ENCODE data around the gene RANGAP1.
"Not testable (repeated sequence)": the region's sequence is repeated elsewhere in the genome, so short reads cannot be mapped to it uniquely, and the experiment has no call there.

The RANGAP1 gene

DNA sequence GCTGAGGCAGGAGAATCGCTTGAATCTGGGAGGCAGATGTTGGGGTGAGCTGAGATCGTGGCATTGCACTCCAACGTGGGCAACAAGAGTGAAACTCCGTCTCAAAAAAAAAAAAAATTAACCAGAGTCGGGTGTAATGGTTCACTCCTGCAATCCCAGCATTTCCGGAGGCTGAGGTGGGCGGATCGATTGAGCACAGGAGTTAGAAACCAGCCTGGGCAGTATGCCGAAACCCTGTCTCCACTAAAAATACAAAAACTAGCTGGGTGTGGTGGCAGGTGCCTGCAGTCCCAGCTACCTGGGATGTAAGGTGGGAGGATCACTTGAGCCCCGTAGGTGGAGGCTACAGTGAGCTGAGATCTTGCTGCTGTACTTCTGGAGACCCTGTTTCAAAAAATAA is 1.5 kb downstream of the RANGAP1 start:
- no peak for ATAC-seq
- Mint-ChIP-seq H3K4me1 (peaks cover 31% of the 10 kb centered on the region), H3K27me3 (no peaks in the 10 kb centered on the region), H3K9me3 (no peaks in the 10 kb centered on the region), H3K4me3 (peak overlapping the region; percentile 90), H3K27ac (no peak overlapping the region), H3K36me3 (peaks cover 26% of the 10 kb centered on the region)

DNA sequence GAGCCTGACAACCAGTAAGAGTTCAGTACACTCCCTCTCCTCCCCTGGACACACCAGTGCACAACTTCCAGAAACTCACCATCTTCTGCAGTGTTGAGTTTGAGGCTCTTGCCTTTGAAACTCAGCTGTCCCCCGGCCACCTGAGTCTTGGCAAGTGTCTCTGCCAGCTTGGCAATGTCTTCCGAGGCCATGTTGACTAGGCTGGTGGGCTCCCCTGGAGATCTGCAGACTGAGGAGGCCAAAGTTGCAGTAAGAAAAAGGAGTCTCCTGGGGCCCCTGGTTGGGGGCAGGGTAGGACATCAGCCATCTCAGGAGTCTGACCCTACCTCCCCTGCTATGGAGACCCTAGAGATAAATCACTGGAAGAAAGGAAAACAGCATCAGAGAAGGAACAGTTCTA is 5.1 kb downstream of the RANGAP1 start:
- H3K27me3 Mint-ChIP-seq: no peaks in the 10 kb centered on the region
- peaks cover 24% of the 10 kb centered on the region for H3K4me1 Mint-ChIP-seq
- H3K4me3 Mint-ChIP-seq: no peak overlapping the region
- H3K27ac Mint-ChIP-seq: no peak overlapping the region
- no peak for ATAC-seq
- H3K36me3 Mint-ChIP-seq: peaks cover 52% of the 10 kb centered on the region
- H3K9me3 Mint-ChIP-seq: no peaks in the 10 kb centered on the region

GRCh38 chr22:41280065-41280464 is 5.9 kb downstream of the RANGAP1 start:
- Mint-ChIP-seq H3K27ac (no peak overlapping the region), H3K36me3 (peaks cover 59% of the 10 kb centered on the region), H3K4me1 (peaks cover 24% of the 10 kb centered on the region), H3K4me3 (no peak overlapping the region), H3K9me3 (no peaks in the 10 kb centered on the region), H3K27me3 (no peaks in the 10 kb centered on the region)
- ATAC-seq: no peak

DNA sequence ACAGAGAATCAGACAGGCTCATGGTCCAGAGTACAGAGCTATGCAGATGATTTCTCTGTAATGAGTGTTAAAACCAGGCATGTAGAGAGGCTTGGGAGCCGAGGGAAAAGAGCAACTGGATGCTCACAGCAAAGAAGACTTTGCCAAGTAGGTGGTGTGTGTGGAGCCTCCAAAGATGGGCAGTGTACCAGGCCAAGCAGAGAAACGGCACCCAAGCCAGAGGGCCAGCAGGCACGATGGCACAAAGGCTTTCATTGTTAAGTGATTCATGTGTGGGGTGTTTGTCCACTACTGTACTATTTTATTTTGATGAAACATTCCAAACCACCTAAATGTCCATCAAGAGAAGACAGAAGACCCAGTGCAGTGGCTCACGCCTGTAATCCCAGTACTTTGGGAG is 11.1 kb downstream of the RANGAP1 start:
- Mint-ChIP-seq H3K36me3 (peaks cover 71% of the 10 kb centered on the region), H3K4me3 (no peak overlapping the region), H3K27ac (no peak overlapping the region), H3K9me3 (no peaks in the 10 kb centered on the region), H3K4me1 (no peaks in the 10 kb centered on the region), H3K27me3 (no peaks in the 10 kb centered on the region)
- ATAC-seq: no peak

DNA sequence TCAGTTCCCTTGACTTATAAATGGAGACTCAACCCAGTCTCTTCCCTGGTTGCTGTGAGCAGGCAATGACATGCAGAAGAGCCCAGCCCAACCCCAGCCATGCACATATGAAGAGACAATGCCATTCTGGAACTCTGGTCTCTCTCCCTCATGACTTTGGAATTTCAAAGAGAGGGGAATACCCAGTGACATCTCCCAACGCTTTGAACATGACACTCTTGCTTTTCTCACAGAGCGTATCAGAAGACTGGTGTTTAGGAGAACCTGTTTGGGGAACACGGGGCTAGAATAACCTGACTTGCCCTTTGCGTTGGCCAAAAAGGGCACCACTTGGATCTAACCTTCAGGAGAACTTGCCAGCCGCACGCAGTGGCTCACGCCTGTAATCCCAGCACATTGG is 12.9 kb downstream of the RANGAP1 start:
- no peaks in the 10 kb centered on the region for H3K9me3 Mint-ChIP-seq
- ATAC-seq: no peak
- H3K27ac Mint-ChIP-seq: no peak overlapping the region
- H3K4me1 Mint-ChIP-seq: no peaks in the 10 kb centered on the region
- H3K27me3 Mint-ChIP-seq: no peaks in the 10 kb centered on the region
- H3K4me3 Mint-ChIP-seq: no peak overlapping the region
- peaks cover 66% of the 10 kb centered on the region for H3K36me3 Mint-ChIP-seq

- ATAC-seq: no peak
- peaks cover 66% of the 10 kb centered on the region for H3K36me3 Mint-ChIP-seq
- no peaks in the 10 kb centered on the region for H3K4me1 Mint-ChIP-seq
- H3K27me3 Mint-ChIP-seq: no peaks in the 10 kb centered on the region
- no peaks in the 10 kb centered on the region for H3K9me3 Mint-ChIP-seq
- H3K4me3 Mint-ChIP-seq: no peak overlapping the region
- no peak overlapping the region for H3K27ac Mint-ChIP-seq
These were observed 14.2 kb downstream of the RANGAP1 start for GRCh38 chr22:41271787-41272186.

GRCh38 chr22:41267958-41268357 is 18.0 kb downstream of the RANGAP1 start:
- Mint-ChIP-seq H3K4me3 (no peak overlapping the region), H3K4me1 (no peaks in the 10 kb centered on the region), H3K27me3 (no peaks in the 10 kb centered on the region), H3K27ac (no peak overlapping the region), H3K36me3 (peaks cover 74% of the 10 kb centered on the region), H3K9me3 (no peaks in the 10 kb centered on the region)
- no peak for ATAC-seq

- H3K4me1 Mint-ChIP-seq: no peaks in the 10 kb centered on the region
- H3K4me3 Mint-ChIP-seq: no peak overlapping the region
- ATAC-seq: no peak
- no peaks in the 10 kb centered on the region for H3K9me3 Mint-ChIP-seq
- H3K36me3 Mint-ChIP-seq: peaks cover 82% of the 10 kb centered on the region
- H3K27ac Mint-ChIP-seq: no peak overlapping the region
- no peaks in the 10 kb centered on the region for H3K27me3 Mint-ChIP-seq
These were observed 21.5 kb downstream of the RANGAP1 start for GRCh38 chr22:41264408-41264941.

DNA sequence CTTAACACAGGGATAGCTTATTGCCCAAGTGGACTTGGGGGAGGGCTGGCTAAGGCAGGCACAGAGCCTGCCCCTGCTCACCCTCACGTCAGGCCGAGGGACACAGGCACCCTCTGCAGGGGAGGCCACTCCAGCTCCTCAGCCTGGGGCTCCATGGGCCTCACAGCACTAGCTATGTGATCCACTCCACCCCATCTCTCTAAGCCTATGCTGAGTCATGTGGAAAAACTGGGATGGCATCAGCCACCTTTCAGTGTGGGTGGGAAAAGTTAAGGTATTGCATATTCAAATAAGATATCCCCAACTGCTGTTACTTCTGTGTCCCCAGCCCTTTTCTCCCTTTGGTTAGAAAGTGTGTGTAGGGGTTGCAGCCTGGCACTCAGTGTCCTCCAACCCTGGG is 22.3 kb downstream of the RANGAP1 start:
- Mint-ChIP-seq H3K27me3 (no peaks in the 10 kb centered on the region), H3K36me3 (peaks cover 80% of the 10 kb centered on the region), H3K27ac (no peak overlapping the region), H3K4me3 (no peak overlapping the region), H3K4me1 (no peaks in the 10 kb centered on the region), H3K9me3 (no peaks in the 10 kb centered on the region)
- no peak for ATAC-seq

- no peaks in the 10 kb centered on the region for H3K9me3 Mint-ChIP-seq
- no peak overlapping the region for H3K4me3 Mint-ChIP-seq
- no peak overlapping the region for H3K27ac Mint-ChIP-seq
- ATAC-seq: no peak
- H3K4me1 Mint-ChIP-seq: no peaks in the 10 kb centered on the region
- no peaks in the 10 kb centered on the region for H3K27me3 Mint-ChIP-seq
- H3K36me3 Mint-ChIP-seq: peaks cover 79% of the 10 kb centered on the region
These were observed 23.7 kb downstream of the RANGAP1 start for GRCh38 chr22:41262250-41262765.

DNA sequence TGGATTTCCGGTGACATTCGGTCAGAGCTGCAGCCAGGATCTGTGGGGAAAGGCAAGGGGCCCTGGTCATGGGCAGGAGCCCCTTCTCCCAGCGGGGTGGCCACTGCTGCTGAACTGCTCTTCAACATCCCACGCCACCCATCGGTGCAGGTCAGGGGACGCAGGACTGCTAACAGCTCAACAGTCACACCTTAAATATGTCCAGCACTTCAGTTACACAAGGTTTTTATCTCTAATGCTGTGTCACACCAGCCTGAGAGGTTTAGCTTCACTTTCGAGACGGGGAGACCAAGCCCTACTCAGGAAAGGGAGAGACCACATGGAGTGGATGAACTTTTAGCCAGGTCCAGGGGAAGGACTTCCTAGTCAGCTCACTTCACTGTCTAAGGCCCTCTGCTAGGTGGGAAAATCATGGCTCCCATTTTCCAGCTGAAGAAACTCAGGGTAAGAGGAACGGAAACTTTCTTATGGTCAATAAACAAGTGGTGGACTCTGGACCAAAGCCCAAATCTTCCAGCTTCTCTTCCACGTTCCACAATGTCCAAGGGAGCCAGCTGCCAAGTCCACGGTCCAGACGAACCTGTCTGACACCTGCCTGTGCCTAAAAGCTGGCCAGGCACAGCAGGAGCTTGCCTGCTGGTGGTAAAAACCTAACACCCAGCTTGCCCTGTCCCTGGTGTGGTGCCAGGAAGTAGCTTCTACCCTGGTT is 24.3 kb downstream of the RANGAP1 start:
- no peaks in the 10 kb centered on the region for H3K27me3 Mint-ChIP-seq
- no peak for ATAC-seq
- no peaks in the 10 kb centered on the region for H3K4me1 Mint-ChIP-seq
- no peaks in the 10 kb centered on the region for H3K9me3 Mint-ChIP-seq
- H3K36me3 Mint-ChIP-seq: peaks cover 82% of the 10 kb centered on the region
- no peak overlapping the region for H3K4me3 Mint-ChIP-seq
- no peak overlapping the region for H3K27ac Mint-ChIP-seq

DNA sequence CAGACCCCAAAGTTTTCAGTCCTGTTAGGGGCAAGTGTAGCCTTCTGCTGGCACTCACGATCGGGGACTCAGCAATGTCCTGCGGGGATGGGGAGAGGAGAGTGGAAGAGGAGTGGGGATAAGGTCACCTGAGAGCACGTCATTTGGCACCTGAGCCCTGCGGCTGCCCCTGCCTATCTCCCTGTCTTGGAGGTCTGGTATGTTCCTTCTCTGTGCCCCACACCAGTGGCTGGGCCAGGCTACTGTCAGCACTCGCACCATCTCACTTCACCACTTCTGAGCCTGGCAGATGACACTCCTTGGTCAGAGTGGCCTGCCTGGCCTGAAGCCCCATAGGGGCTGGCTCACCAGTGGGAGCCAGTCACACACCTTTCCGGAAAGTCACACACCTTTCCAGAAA is 25.1 kb downstream of the RANGAP1 start:
- no peaks in the 10 kb centered on the region for H3K27me3 Mint-ChIP-seq
- H3K36me3 Mint-ChIP-seq: peaks cover 79% of the 10 kb centered on the region
- H3K27ac Mint-ChIP-seq: no peak overlapping the region
- no peaks in the 10 kb centered on the region for H3K9me3 Mint-ChIP-seq
- no peak for ATAC-seq
- H3K4me3 Mint-ChIP-seq: no peak overlapping the region
- no peaks in the 10 kb centered on the region for H3K4me1 Mint-ChIP-seq

DNA sequence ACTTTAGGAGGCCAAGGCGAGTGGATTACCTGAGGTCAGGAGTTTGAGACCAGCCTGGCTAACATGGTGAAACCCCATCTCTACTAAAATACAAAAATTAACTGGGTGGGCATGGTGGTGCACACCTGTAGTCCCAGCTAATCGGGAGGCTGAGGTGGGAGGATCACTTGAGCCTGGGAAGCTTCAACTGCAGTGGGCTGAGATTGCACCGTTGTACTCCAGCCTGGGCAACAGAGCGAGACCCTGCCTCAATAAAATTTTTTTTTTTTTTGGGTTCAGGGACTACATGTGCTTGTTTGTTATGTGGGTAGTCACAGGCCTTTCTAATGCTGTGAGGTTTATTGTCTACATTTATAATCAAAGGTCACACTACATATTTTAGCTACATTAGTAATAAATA is 26.2 kb downstream of the RANGAP1 start:
- not testable (repeated sequence) for ATAC-seq, H3K27ac Mint-ChIP-seq, H3K9me3 Mint-ChIP-seq, H3K4me3 Mint-ChIP-seq, H3K4me1 Mint-ChIP-seq, H3K27me3 Mint-ChIP-seq
- H3K36me3 Mint-ChIP-seq: peaks cover 83% of the 10 kb centered on the region

DNA sequence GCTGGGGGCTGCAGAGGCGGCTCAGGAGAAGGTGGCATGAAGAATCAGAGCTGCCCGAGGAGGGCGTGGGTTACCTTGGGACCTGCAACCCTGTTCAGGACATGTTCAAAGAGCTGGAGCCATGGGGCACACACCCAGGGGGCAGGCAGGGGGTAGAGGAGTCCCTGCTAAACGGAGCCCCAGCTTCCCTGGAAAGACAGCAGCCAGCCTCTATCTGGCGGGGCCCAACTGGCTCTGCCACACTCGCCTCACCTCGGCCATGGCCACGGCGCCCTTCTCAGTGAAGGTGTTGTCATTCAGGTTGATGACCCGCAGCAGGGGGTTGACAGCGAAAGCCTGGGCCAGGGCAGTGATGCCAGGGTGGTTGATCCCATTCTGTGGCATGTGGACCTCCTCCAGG is 28.3 kb downstream of the RANGAP1 start:
- Mint-ChIP-seq H3K27ac (no peak overlapping the region), H3K36me3 (peaks cover 80% of the 10 kb centered on the region), H3K4me3 (no peak overlapping the region), H3K27me3 (no peaks in the 10 kb centered on the region), H3K4me1 (no peaks in the 10 kb centered on the region), H3K9me3 (no peaks in the 10 kb centered on the region)
- no peak for ATAC-seq

- ATAC-seq: no peak
- H3K4me3 Mint-ChIP-seq: no peak overlapping the region
- no peaks in the 10 kb centered on the region for H3K9me3 Mint-ChIP-seq
- H3K36me3 Mint-ChIP-seq: peaks cover 77% of the 10 kb centered on the region
- H3K27ac Mint-ChIP-seq: no peak overlapping the region
- no peaks in the 10 kb centered on the region for H3K27me3 Mint-ChIP-seq
- no peaks in the 10 kb centered on the region for H3K4me1 Mint-ChIP-seq
These were observed 29.4 kb downstream of the RANGAP1 start for GRCh38 chr22:41256254-41257253.

Data from stimulated activated memory B cell treated with anti-CD40 and anti-IgM and Interleukin-4, amounts not matched to agents 10 μg/mL and 1 μg/mL and 100 μg/mL, for 72 hours (primary cell).